Ureter (tissue), 1 donor: ENCODE data around the gene WNT2. TPM values are rescaled to one million over a fixed set of nuclear protein-coding genes. Genes with fewer than 3 reads are reported as not detected.

Experiments used
- total RNA-seq: library from RNA; stranded (reverse); gene quantifications from one replicate; pipeline ENCODE4 v1.2.4, GENCODE V29; 2023
- donor health status: DM: yes; HTN: yes; CAD: no.

The WNT2 gene
- total RNA-seq, 1 donor from 2014 or later = 2.2 TPM

Other genes with a start within 250 kb of the WNT2 start
- not detected for gene ASZ1, start 104.4 kb upstream of the WNT2 start, total RNA-seq
- gene CFTR, start 157.0 kb upstream of the WNT2 start, total RNA-seq = 1.9 TPM